OCI-LY7 (cell line): ENCODE measurements around the gene CFAP92. TPM values are rescaled to one million over a fixed set of nuclear protein-coding genes. Genes with fewer than 3 reads are reported as not detected.
A peak's percentile ranks its signal among the peaks of the same experiment; 100 is the strongest.

Source experiments
- BruUV-seq: library from RNA; stranded (reverse); fragments of 400-500 nt; replicated peaks from 2 replicates; lab custom pipeline; 2021; lab: Mats Ljungman, UMichigan
- CTCF ChIA-PET: fragments of 300-600 bp; sonication (Branson Sonifier 250); formaldehyde crosslinking; loops from one replicate; lab custom pipeline; 2022; ENCODE audit warnings: antibody characterized with exemption; ENCODE audit not compliant: unreplicated experiment; lab: Charles Lee
- POLR2A ChIA-PET: fragments of 300-600 bp; sonication (Branson Sonifier 250); formaldehyde crosslinking; loops from one replicate; lab custom pipeline; 2022; ENCODE audit warnings: antibody characterized with exemption; lab: Charles Lee
- DNase-seq: peaks from one replicate; pipeline ENCODE4 v3.0.0-alpha.2; 2015; ENCODE audit warnings: low spot score
- H2AFZ ChIP-seq: fragments of 200-600 bp; sonication (generic), shearing (Covaris generic); 2 replicates; pipeline ENCODE4 v1.6.1; 2014; ENCODE audit warnings: mild to moderate bottlenecking, antibody characterized with exemption, low read length, moderate library complexity
- H3K27ac ChIP-seq: fragments of 200-600 bp; sonication (generic); 2 replicates; pipeline ENCODE4 v1.5.1; 2014; ENCODE audit warnings: mixed run types, low read depth, mild to moderate bottlenecking, moderate library complexity, low read length, inconsistent platforms; ENCODE audit not compliant: poor library complexity, severe bottlenecking
- H3K36me3 ChIP-seq: fragments of 200-600 bp; sonication (generic); 2 replicates; pipeline ENCODE4 v1.6.1; 2014; ENCODE audit warnings: mild to moderate bottlenecking, antibody characterized with exemption, low read length, moderate library complexity, mixed read lengths; ENCODE audit not compliant: insufficient read depth
- H3K4me1 ChIP-seq: fragments of 200-600 bp; sonication (generic); 2 replicates; pipeline ENCODE4 v1.5.1; 2014; ENCODE audit warnings: mild to moderate bottlenecking, low read length; ENCODE audit not compliant: insufficient read depth, poor library complexity, severe bottlenecking
- H3K4me2 ChIP-seq: fragments of 200-600 bp; sonication (generic); 2 replicates; pipeline ENCODE4 v1.6.1; 2014; ENCODE audit warnings: mild to moderate bottlenecking, low read length
- H3K4me3 ChIP-seq: fragments of 200-600 bp; sonication (generic); 2 replicates; pipeline ENCODE4 v1.5.1; 2014; ENCODE audit warnings: mild to moderate bottlenecking, low read depth, low read length; ENCODE audit not compliant: poor library complexity, severe bottlenecking
- H3K79me2 ChIP-seq: fragments of 200-600 bp; sonication (generic); 2 replicates; pipeline ENCODE4 v1.6.1; 2016; ENCODE audit warnings: low read depth, mild to moderate bottlenecking, low read length, moderate library complexity, mixed read lengths; ENCODE audit not compliant: insufficient read depth
- H3K9me2 ChIP-seq: fragments of 200-600 bp; sonication (generic); 2 replicates; pipeline ENCODE4 v1.6.1; 2016; ENCODE audit warnings: mild to moderate bottlenecking, low read length, mixed read lengths; ENCODE audit not compliant: insufficient read depth
- H3K9me3 ChIP-seq: fragments of 200-600 bp; sonication (generic); 2 replicates; pipeline ENCODE4 v1.6.1; 2014; ENCODE audit warnings: mild to moderate bottlenecking, mixed run types, low read length, mixed read lengths
- H4K20me1 ChIP-seq: fragments of 200-600 bp; sonication (generic); 2 replicates; pipeline ENCODE4 v1.6.1; 2014; ENCODE audit warnings: mild to moderate bottlenecking, antibody characterized with exemption, low read length, moderate library complexity, mixed read lengths; ENCODE audit not compliant: insufficient read depth
- CTCF ChIP-seq: fragments of 200-600 bp; sonication (generic); conservative IDR thresholded peaks from 2 replicates; pipeline ENCODE4 v1.5.1; 2014; ENCODE audit warnings: mild to moderate bottlenecking, antibody characterized with exemption, low read length, moderate library complexity, mixed read lengths
- EZH2phosphoT487 ChIP-seq: fragments of 200-600 bp; sonication (generic); IDR thresholded peaks from 2 replicates; pipeline ENCODE4 v1.6.1; 2018; ENCODE audit warnings: low read depth, borderline replicate concordance, mild to moderate bottlenecking, mixed run types, antibody characterized with exemption, low read length, moderate library complexity, mixed read lengths
- intact Hi-C: fragments of 100-400 bp; cut with micrococcal nuclease; formaldehyde crosslinking; loops from one replicate; pipeline ENCODE4 v1.10.0; 2022; ENCODE audit not compliant: unreplicated experiment
- total RNA-seq, 2 experiments: library from RNA; depleted of rRNA in 1 of 2; stranded (reverse); fragments of >200 nt in 1 of 2; shearing (Covaris generic) in 1 of 2; gene quantifications; 2 replicates each; pipeline ENCODE4 v1.2.3, GENCODE V29; 2014 to 2022

Gene CFAP92
- total RNA-seq, 2 experiments from 2014 or later: 0.08 to 0.66 TPM

- peaks cover 15% of the 10 kb centered on the region for H3K4me1 ChIP-seq
- no TSS peak for BruUV-seq
- peak overlapping the region; percentile 71 for H2AFZ ChIP-seq
- H3K9me3 ChIP-seq: no peaks in the 10 kb centered on the region
- TF ChIP-seq EZH2phosphoT487 (no peak), CTCF (no peak)
- DNase-seq: peak; percentile 40
- no peaks in the 10 kb centered on the region for H3K79me2 ChIP-seq
- H3K36me3 ChIP-seq: no peaks in the 10 kb centered on the region
- CTCF ChIA-PET: no interaction called here
- H3K4me2 ChIP-seq: no peak overlapping the region
- H3K9me2 ChIP-seq: no peaks in the 10 kb centered on the region
- H3K4me3 ChIP-seq: no peak overlapping the region
- intact Hi-C loops: no loop called here
- no peak overlapping the region for H3K27ac ChIP-seq
- H4K20me1 ChIP-seq: no peaks in the 10 kb centered on the region
- POLR2A ChIA-PET: interaction anchor here (1.8 kb wide), 1 partner anchor 13 kb away, joined by 4 read pairs; no protein-coding TSS in a partner anchor
Observed at GRCh38 chr3:129004639-129005295, 10.9 kb upstream of the CFAP92 start.

- intact Hi-C loops: no loop called here
- no peak overlapping the region for H2AFZ ChIP-seq
- H3K4me2 ChIP-seq: no peak overlapping the region; the same call in 1 of the 2 replicates
- no TSS peak for BruUV-seq
- no peaks in the 10 kb centered on the region for H3K79me2 ChIP-seq
- no peaks in the 10 kb centered on the region for H3K36me3 ChIP-seq
- H4K20me1 ChIP-seq: no peaks in the 10 kb centered on the region
- peaks cover 18% of the 10 kb centered on the region for H3K4me1 ChIP-seq
- H3K9me2 ChIP-seq: no peaks in the 10 kb centered on the region
- TF ChIP-seq EZH2phosphoT487: no peak
- TF ChIP-seq CTCF: no peak
- ChIA-PET CTCF (no interaction called here), POLR2A (interaction anchor here (0.7 to 0.9 kb wide), 2 partner anchors 9 to 12 kb away, joined by 3 to 4 read pairs; no protein-coding TSS in a partner anchor)
- no peaks in the 10 kb centered on the region for H3K9me3 ChIP-seq
- H3K27ac ChIP-seq: no peak overlapping the region
- no peak overlapping the region for H3K4me3 ChIP-seq
- no peak for DNase-seq
Observed at GRCh38 chr3:129003578-129004112, 9.8 kb upstream of the CFAP92 start.
